ENCODE measurements around the gene PEPD.

Gene PEPD

GRCh38 chr19:33441828-33442227 lies 79.8 kb downstream of the PEPD start:
- Histone ChIP-seq H3K27me3 (ENCODE audit: control insufficient read depth, insufficient read depth, low read length, poor library complexity, severe bottlenecking) (no peaks in the 10 kb centered on the region), H3K4me1 (ENCODE audit: control insufficient read depth, insufficient read depth, low read length) (no peaks in the 10 kb centered on the region), H3K27ac (ENCODE audit: insufficient read depth, low read depth, low read length, poor library complexity, severe bottlenecking) (no peak overlapping the region), H3K9me3 (ENCODE audit: control insufficient read depth, low read length) (no peaks in the 10 kb centered on the region), H3K4me3 (ENCODE audit: insufficient read depth, low read depth, low read length) (no peak overlapping the region), H3K36me3 (ENCODE audit: control insufficient read depth, insufficient read depth, low read length) (no peaks in the 10 kb centered on the region)
- 93 to 98% methylated on average over 3 of the region's 3 CpGs for WGBS, 2 experiments

- Histone ChIP-seq H3K36me3 (ENCODE audit: control insufficient read depth, insufficient read depth, low read length) (no peaks in the 10 kb centered on the region), H3K4me1 (ENCODE audit: control insufficient read depth, insufficient read depth, low read length) (no peaks in the 10 kb centered on the region), H3K27ac (ENCODE audit: insufficient read depth, low read depth, low read length, poor library complexity, severe bottlenecking) (no peak overlapping the region), H3K9me3 (ENCODE audit: control insufficient read depth, low read length) (no peaks in the 10 kb centered on the region), H3K4me3 (ENCODE audit: insufficient read depth, low read depth, low read length) (no peak overlapping the region), H3K27me3 (ENCODE audit: control insufficient read depth, insufficient read depth, low read length, poor library complexity, severe bottlenecking) (no peaks in the 10 kb centered on the region)
- 94 to 95% methylated on average over 11 of the region's 11 CpGs for WGBS, 2 experiments
Observed at GRCh38 chr19:33441277-33441699, 80.3 kb downstream of the PEPD start.

GRCh38 chr19:33440682-33441081 lies 80.9 kb downstream of the PEPD start:
- no peaks in the 10 kb centered on the region for H3K36me3 ChIP-seq (ENCODE audit: control insufficient read depth, insufficient read depth, low read length)
- no peaks in the 10 kb centered on the region for H3K4me1 ChIP-seq (ENCODE audit: control insufficient read depth, insufficient read depth, low read length)
- 92 to 97% methylated on average over 7 of the region's 7 CpGs for WGBS, 2 experiments
- no peak overlapping the region for H3K27ac ChIP-seq (ENCODE audit: insufficient read depth, low read depth, low read length, poor library complexity, severe bottlenecking)
- no peaks in the 10 kb centered on the region for H3K27me3 ChIP-seq (ENCODE audit: control insufficient read depth, insufficient read depth, low read length, poor library complexity, severe bottlenecking)
- H3K4me3 ChIP-seq (ENCODE audit: insufficient read depth, low read depth, low read length), result no peak overlapping the region
- H3K9me3 ChIP-seq (ENCODE audit: control insufficient read depth, low read length), result no peaks in the 10 kb centered on the region

GRCh38 chr19:33440241-33440640 lies 81.3 kb downstream of the PEPD start:
- H3K4me3 ChIP-seq (ENCODE audit: insufficient read depth, low read depth, low read length), result no peak overlapping the region
- no peak overlapping the region for H3K27ac ChIP-seq (ENCODE audit: insufficient read depth, low read depth, low read length, poor library complexity, severe bottlenecking)
- no peaks in the 10 kb centered on the region for H3K9me3 ChIP-seq (ENCODE audit: control insufficient read depth, low read length)
- WGBS, 2 experiments, result 93 to 95% methylated on average over 6 of the region's 6 CpGs
- no peaks in the 10 kb centered on the region for H3K27me3 ChIP-seq (ENCODE audit: control insufficient read depth, insufficient read depth, low read length, poor library complexity, severe bottlenecking)
- no peaks in the 10 kb centered on the region for H3K36me3 ChIP-seq (ENCODE audit: control insufficient read depth, insufficient read depth, low read length)
- H3K4me1 ChIP-seq (ENCODE audit: control insufficient read depth, insufficient read depth, low read length), result no peaks in the 10 kb centered on the region

GRCh38 chr19:33438987-33439781 lies 82.4 kb downstream of the PEPD start:
- WGBS, 2 experiments, result 89 to 90% methylated on average over 16 of the region's 16 CpGs
- Histone ChIP-seq H3K9me3 (ENCODE audit: control insufficient read depth, low read length) (no peaks in the 10 kb centered on the region), H3K36me3 (ENCODE audit: control insufficient read depth, insufficient read depth, low read length) (no peaks in the 10 kb centered on the region), H3K27ac (ENCODE audit: insufficient read depth, low read depth, low read length, poor library complexity, severe bottlenecking) (no peak overlapping the region), H3K4me3 (ENCODE audit: insufficient read depth, low read depth, low read length) (no peak overlapping the region), H3K27me3 (ENCODE audit: control insufficient read depth, insufficient read depth, low read length, poor library complexity, severe bottlenecking) (no peaks in the 10 kb centered on the region), H3K4me1 (ENCODE audit: control insufficient read depth, insufficient read depth, low read length) (no peaks in the 10 kb centered on the region)

GRCh38 chr19:33437821-33438671 lies 83.5 kb downstream of the PEPD start:
- 88 to 90% methylated on average over 11 of the region's 11 CpGs for WGBS, 2 experiments
- H3K4me1 ChIP-seq (ENCODE audit: control insufficient read depth, insufficient read depth, low read length), result no peaks in the 10 kb centered on the region
- no peaks in the 10 kb centered on the region for H3K36me3 ChIP-seq (ENCODE audit: control insufficient read depth, insufficient read depth, low read length)
- no peaks in the 10 kb centered on the region for H3K9me3 ChIP-seq (ENCODE audit: control insufficient read depth, low read length)
- H3K27me3 ChIP-seq (ENCODE audit: control insufficient read depth, insufficient read depth, low read length, poor library complexity, severe bottlenecking), result no peaks in the 10 kb centered on the region
- no peak overlapping the region for H3K4me3 ChIP-seq (ENCODE audit: insufficient read depth, low read depth, low read length)
- H3K27ac ChIP-seq (ENCODE audit: insufficient read depth, low read depth, low read length, poor library complexity, severe bottlenecking), result no peak overlapping the region

GRCh38 chr19:33437393-33437820 lies 84.2 kb downstream of the PEPD start:
- Histone ChIP-seq H3K4me1 (ENCODE audit: control insufficient read depth, insufficient read depth, low read length) (no peaks in the 10 kb centered on the region), H3K27ac (ENCODE audit: insufficient read depth, low read depth, low read length, poor library complexity, severe bottlenecking) (no peak overlapping the region)

GRCh38 chr19:33436360-33437345 lies 84.9 kb downstream of the PEPD start:
- H3K27ac ChIP-seq (ENCODE audit: insufficient read depth, low read depth, low read length, poor library complexity, severe bottlenecking), result no peak overlapping the region
- no peaks in the 10 kb centered on the region for H3K27me3 ChIP-seq (ENCODE audit: control insufficient read depth, insufficient read depth, low read length, poor library complexity, severe bottlenecking)
- H3K36me3 ChIP-seq (ENCODE audit: control insufficient read depth, insufficient read depth, low read length), result no peaks in the 10 kb centered on the region
- no peaks in the 10 kb centered on the region for H3K9me3 ChIP-seq (ENCODE audit: control insufficient read depth, low read length)
- H3K4me3 ChIP-seq (ENCODE audit: insufficient read depth, low read depth, low read length), result no peak overlapping the region
- H3K4me1 ChIP-seq (ENCODE audit: control insufficient read depth, insufficient read depth, low read length), result no peaks in the 10 kb centered on the region
- 92 to 93% methylated on average over 22 of the region's 22 CpGs for WGBS, 2 experiments

More at GRCh38 chr19:33437393-33437820, 84.2 kb downstream of the PEPD start:
- WGBS, 2 experiments, result 94 to 95% methylated on average over 11 of the region's 11 CpGs
- H3K36me3 ChIP-seq (ENCODE audit: control insufficient read depth, insufficient read depth, low read length), result no peaks in the 10 kb centered on the region
- no peaks in the 10 kb centered on the region for H3K27me3 ChIP-seq (ENCODE audit: control insufficient read depth, insufficient read depth, low read length, poor library complexity, severe bottlenecking)
- no peak overlapping the region for H3K4me3 ChIP-seq (ENCODE audit: insufficient read depth, low read depth, low read length)
- no peaks in the 10 kb centered on the region for H3K9me3 ChIP-seq (ENCODE audit: control insufficient read depth, low read length)

- no peaks in the 10 kb centered on the region for H3K27me3 ChIP-seq (ENCODE audit: control insufficient read depth, insufficient read depth, low read length, poor library complexity, severe bottlenecking)
- WGBS, 2 experiments, result 90 to 93% methylated on average over 11 of the region's 11 CpGs
- H3K27ac ChIP-seq (ENCODE audit: insufficient read depth, low read depth, low read length, poor library complexity, severe bottlenecking), result no peak overlapping the region
- no peaks in the 10 kb centered on the region for H3K9me3 ChIP-seq (ENCODE audit: control insufficient read depth, low read length)
- H3K36me3 ChIP-seq (ENCODE audit: control insufficient read depth, insufficient read depth, low read length), result no peaks in the 10 kb centered on the region
- H3K4me3 ChIP-seq (ENCODE audit: insufficient read depth, low read depth, low read length), result no peak overlapping the region
- H3K4me1 ChIP-seq (ENCODE audit: control insufficient read depth, insufficient read depth, low read length), result no peaks in the 10 kb centered on the region
Observed at GRCh38 chr19:33435706-33436359, 85.8 kb downstream of the PEPD start.

All from ectodermal cell (in vitro differentiated cells).